GM15510 (cell line): ENCODE data around the gene MPDZ.

ENCODE experiments used
- POLR2A ChIP-seq: IDR thresholded peaks from 3 replicates; pipeline ENCODE4 v1.6.1; 2011; ENCODE audit warnings: borderline replicate concordance; ENCODE audit not compliant: insufficient read length; ENCODE audit errors: extremely low read depth

MPDZ gene

GRCh38 chr9:13221741-13222140, 57.8 kb downstream of the MPDZ start:
- no peak for TF ChIP-seq POLR2A

- no peak for TF ChIP-seq POLR2A
These were observed 58.7 kb downstream of the MPDZ start for GRCh38 chr9:13220837-13221236.

- TF ChIP-seq POLR2A = no peak
These were observed 63.5 kb downstream of the MPDZ start for GRCh38 chr9:13215791-13216554.

GRCh38 chr9:13213998-13214397, 65.5 kb downstream of the MPDZ start:
- no peak for TF ChIP-seq POLR2A

GRCh38 chr9:13213337-13213736, 66.2 kb downstream of the MPDZ start:
- no peak for TF ChIP-seq POLR2A

- TF ChIP-seq POLR2A = no peak
These were observed 69.2 kb downstream of the MPDZ start for GRCh38 chr9:13210306-13210705.

- no peak for TF ChIP-seq POLR2A
These were observed 70.0 kb downstream of the MPDZ start for GRCh38 chr9:13209498-13209897.

- TF ChIP-seq POLR2A = no peak
These were observed 73.7 kb downstream of the MPDZ start for GRCh38 chr9:13205824-13206223.

GRCh38 chr9:13190040-13190439, 89.5 kb downstream of the MPDZ start:
- TF ChIP-seq POLR2A = no peak

GRCh38 chr9:13189362-13189761, 90.1 kb downstream of the MPDZ start:
- TF ChIP-seq POLR2A = no peak

GRCh38 chr9:13186774-13187173, 92.7 kb downstream of the MPDZ start:
- no peak for TF ChIP-seq POLR2A

GRCh38 chr9:13186091-13186490, 93.4 kb downstream of the MPDZ start:
- TF ChIP-seq POLR2A = no peak

- TF ChIP-seq POLR2A = no peak
These were observed 97.8 kb downstream of the MPDZ start for GRCh38 chr9:13181652-13182051.

- TF ChIP-seq POLR2A = no peak
These were observed 100.2 kb downstream of the MPDZ start for GRCh38 chr9:13179257-13179656.

- TF ChIP-seq POLR2A = no peak
These were observed 103.8 kb downstream of the MPDZ start for GRCh38 chr9:13175732-13176131.

- TF ChIP-seq POLR2A = no peak
These were observed 104.4 kb downstream of the MPDZ start for GRCh38 chr9:13174906-13175639.
